CD4-positive, alpha-beta T cell treated with Interleukin-4 for 4 hours (primary cell): ENCODE results near the gene ZNF18.
"Not testable (repeated sequence)": the region's sequence is repeated elsewhere in the genome, so short reads cannot be mapped to it uniquely, and the experiment has no call there.

Source experiments
- DNase-seq: peaks from one replicate; pipeline ENCODE4 v3.0.0-alpha.2; 2020

The ZNF18 gene

DNA sequence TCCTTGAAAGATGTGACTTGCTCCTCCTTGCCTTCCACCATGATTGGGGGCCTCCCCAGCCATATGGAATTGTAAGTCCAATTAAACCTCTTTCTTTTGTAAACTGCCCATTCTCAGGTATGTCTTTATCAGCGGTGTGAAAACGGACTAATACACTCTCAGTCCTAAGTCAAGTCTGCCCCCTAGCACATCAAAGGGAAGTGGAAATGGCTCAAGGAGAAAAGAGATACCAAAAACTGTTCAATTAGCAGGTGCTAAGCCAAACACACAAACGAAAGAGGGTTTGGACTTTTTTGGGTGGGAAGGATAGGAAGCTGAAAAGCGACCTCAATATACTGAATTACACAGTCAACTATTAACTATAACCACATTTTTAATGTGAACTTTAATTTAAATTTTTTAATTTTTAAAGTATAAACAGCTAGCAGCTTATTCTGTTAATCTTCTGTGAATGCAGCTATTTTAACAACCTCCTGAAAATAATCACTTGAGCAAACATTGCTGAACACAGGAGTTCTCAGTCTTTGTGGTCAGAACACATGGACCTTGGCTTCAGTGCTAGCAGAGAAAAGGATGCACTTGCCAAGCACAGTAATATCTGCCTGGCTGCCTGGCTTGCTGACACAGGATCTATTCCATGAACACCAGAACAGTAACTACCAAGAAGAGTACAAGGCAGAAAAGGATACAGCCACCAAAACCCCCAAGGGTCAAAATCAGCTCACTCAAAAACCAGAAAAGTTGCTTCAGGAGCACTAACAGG lies 10.9 kb downstream of the ZNF18 start:
- DNase-seq: no peak

DNA sequence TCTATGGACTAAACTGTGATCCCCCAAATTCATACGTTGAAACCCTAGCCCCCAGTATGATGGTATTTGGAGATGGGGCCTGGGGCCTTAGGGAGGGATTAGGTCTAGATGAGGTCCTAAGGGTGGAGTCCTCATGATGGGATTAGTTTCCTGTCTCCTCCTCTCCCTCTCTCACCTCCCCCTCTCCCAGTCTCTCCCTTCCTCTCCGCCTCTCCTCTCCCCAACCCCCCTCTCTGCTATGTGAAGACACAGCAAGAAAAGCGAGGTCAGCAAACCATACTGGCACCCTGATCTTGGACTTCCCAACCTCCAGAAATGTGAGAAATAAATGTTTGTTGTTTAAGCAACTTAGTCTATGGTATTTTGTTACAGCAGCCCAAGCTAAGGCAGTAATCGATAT lies 15.4 kb downstream of the ZNF18 start:
- DNase-seq: no peak

DNA sequence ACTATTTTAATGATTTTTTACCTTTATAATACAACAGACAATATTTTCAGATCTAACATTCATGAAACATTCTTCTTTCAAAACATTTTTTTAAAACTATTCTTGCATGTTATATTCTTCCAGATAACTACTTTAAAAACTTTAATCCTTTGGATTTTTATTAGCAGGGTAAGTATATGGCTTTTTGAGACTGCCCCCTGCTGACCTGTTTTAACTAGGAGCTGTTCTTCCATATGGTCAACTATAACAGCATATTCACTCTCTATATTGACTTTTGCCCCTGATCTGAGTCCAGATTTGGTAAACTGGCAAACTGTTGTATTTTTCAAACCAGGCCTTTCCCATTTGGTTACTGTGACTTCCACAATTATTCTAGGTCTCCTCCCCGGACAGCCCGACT lies 16.5 kb downstream of the ZNF18 start:
- no peak for DNase-seq

DNA sequence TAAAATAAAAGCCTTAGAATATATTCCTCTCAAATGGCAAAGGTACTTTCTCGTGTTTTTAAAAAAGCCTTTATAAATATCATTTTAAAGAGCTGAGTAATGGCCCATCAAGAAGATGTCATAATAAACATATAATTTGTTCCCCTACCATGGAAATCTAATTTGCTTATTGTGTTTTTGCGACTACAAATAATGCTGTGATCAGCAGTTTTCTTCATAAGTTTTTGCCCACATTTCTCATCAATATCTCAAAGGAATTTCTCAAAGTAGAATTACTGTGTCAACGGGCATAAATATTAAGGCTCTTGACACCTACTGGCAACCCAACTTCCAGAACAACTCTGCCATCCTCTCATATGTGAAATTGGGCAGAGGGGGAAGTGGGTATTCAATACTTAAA lies 17.5 kb downstream of the ZNF18 start:
- DNase-seq: no peak

DNA sequence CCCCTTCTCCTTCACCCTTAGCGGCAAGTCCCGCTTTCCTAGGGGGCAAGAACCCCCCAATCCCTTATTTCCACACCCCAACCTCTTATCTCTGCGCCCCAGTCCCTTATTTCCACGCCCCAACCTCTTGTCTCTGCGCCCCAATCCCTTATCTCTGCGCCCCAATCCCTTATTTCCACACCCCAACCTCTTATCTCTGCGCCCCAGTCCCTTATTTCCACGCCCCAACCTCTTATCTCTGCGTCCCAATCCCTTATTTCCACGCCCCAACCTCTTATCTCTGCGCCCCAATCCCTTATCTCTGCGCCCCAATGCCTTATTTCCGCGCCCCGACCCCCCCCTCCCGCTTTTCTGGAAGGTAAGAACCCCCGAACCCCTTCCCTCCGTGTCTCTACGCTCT lies 24.5 kb downstream of the ZNF18 start:
- DNase-seq: not testable (repeated sequence)

DNA sequence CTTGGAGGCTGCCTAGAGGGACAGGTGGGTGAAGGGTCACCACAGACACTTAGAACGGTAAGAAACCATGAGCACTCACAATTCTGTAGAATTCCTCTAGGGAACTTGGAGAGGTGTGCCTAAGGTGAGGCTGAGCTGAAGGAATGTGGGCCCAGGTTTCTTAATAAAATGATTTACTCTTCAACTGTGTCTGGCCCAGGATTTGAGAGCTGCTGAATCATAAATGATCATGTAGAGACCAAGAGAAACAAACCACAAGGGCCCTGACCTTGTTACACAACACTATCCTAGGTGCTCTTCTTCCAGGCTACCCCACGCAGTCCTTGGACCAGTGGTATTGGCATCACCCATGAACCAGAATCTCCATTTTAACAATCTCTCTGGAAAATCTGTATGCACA lies 27.7 kb downstream of the ZNF18 start:
- no peak for DNase-seq

DNA sequence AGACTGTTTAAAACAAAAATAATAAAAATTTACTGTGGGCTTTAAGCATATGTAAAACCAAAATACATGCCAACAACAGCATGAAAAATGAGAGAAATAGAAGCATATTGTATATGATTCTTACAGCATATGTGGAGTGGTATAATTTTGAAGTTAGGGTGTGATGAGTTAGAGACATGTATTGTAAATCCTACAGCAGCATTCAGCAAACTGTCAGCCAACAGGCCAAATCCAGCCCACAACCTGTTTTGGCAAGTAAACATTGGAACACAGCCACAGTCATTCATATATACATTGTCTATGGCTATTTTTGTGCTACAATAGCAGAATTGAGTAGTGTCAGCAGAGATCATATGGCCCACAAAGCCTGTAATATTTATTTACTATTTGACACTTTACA lies 42.3 kb downstream of the ZNF18 start:
- DNase-seq: no peak

DNA sequence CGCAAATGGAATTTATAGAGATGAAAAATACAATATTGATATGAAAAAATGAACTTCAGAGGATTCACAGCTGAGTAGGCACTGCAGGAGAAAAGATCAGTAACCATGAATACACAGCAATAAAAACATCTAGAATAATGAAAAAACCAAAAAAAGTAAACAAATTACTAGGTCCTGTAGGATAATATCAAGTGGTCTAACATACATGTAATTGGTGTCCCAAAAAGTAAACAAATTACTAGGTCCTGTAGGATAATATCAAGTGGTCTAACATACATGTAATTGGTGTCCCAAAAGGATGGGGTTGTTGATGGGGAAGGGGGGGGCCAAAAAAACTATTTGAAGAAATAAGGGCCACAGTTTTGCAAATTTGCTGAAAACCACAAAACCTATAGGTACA lies 43.4 kb downstream of the ZNF18 start:
- DNase-seq: no peak

DNA sequence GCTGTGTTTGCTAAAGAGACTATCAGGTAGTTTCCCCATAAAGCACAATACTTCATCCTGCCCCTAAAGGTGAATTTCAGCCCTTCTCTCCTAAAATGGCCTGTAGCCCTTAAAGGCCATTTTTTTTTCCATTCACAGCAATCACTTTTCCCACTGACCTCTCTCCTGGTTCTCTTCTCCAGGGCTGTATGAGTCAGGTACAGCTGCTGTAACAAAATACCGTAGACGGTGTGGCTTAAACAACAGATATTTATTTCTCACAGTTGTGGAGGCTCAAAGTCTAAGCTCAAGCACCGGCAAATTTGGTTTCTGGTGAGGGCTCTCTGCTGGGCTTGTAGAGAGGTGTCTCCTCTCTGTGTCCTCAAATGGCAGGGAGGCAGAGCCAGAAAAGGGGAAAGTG lies 44.7 kb downstream of the ZNF18 start:
- no peak for DNase-seq

DNA sequence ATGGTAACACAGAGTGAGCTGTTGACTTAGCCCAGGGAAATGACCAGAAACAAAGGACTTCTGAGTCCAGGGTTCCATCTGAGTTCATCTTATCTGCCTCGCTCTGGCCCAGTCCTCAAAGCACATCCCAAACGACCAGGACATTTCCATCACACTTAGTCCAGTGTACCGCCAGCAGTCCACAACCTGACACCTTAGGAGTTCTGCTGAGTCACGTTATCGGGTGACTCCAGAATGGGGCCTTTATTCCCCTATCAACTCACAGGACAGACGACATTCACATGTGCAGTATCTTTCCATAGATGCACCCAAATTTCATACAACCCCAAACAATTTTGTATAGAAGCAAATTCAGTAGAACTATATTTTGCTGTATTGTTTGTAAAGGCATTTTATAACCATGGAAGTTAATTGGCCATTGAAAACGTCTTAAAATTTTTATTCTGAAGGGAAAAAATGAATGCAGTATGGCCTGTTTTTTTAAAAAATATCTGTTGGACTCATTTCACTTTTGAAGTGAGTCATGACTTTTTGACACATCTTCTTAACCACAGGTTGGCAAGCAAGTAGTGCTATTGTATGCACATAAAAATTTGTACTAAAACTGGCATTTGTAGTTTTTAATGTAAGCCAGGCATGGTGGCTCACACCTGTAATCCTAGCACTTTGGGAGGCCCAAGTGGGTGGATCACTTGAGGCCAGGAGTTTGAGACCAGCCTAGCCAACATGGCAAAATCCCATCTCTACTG lies 46.3 kb downstream of the ZNF18 start:
- no peak for DNase-seq

DNA sequence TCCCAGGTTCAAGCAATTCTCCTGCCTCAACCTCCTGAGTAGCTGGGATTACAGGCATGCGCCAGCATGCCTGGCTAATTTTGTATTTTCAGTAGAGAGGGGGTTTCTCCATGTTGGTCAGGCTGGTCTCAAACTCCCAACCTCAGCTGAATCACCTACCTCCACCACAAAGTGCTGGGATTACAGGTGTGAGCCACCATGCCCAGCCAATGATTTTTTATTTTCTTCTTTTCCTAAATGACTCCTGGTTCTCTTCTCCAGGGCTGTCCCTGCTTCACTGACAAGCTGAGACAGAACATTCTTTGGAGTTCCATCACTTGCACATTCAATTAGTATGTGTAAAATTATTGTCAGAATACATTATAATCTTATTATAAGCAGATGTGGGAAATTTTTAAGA lies 47.7 kb downstream of the ZNF18 start:
- DNase-seq: not testable (repeated sequence)

DNA sequence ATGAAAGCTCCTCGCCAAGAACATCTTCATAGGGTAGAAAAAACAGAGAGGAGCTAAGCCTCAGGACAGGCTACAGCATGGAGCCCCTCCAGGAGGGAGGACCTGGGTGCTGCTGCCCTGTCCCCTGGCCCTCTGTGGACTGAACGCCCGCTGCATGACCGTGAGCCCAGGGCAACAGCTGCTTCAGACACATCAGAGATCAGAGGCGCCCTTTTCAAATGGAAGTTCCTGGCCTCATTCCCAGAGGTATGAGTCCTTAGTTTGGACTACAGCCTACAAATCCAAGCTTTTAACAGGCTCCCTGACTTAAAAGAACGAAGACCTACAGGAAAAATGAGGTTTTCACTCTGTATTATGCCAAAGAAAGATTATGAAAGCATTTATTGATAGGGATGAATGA lies 48.5 kb downstream of the ZNF18 start:
- no peak for DNase-seq

DNA sequence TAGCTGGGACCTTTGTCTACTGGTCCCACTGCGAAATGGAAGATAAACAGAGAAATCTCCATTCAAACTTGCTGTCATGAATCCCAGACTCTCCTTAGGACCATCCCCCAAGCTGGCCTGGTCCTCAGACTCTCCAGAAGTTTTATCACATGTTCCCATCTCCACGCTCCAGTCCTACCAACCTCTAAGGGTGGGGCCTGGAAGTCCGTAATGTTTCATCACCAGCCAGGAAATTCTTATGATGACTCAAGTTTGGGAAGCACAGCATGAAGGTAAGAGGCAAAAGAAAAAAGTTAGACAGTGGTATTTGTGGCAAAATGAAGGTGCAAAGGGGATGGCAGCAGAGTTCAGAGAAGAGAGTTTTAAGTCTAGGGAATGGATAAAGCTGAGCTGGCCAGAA lies 52.7 kb downstream of the ZNF18 start:
- no peak for DNase-seq

DNA sequence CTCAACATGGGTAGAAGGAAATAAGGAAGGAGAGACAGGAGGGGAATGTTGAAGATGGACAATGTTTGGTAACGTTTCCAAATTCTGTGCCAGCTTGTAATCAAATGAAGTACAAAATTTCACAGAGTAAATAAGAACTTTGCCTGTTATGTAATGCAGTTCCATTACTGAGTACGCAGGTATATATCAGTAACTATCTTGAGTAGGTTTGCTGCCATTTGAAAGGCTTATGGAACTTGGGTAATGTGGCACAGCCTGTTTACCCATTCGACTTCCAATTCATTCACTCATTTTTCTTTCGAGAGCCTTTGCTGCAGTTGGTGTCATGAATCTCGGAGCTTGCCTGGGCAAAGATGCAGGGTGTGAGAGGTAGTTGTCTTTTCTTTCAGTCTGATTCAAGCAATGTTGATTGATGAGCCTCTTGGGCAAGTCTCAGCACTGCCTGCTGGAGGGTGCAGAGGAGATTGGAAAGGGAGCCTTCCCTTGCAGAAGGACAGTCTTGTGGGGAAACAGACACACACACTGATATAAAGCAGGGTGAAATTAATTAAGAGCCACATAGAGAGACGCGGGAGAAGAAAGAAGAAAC lies 53.4 kb downstream of the ZNF18 start:
- DNase-seq: no peak

DNA sequence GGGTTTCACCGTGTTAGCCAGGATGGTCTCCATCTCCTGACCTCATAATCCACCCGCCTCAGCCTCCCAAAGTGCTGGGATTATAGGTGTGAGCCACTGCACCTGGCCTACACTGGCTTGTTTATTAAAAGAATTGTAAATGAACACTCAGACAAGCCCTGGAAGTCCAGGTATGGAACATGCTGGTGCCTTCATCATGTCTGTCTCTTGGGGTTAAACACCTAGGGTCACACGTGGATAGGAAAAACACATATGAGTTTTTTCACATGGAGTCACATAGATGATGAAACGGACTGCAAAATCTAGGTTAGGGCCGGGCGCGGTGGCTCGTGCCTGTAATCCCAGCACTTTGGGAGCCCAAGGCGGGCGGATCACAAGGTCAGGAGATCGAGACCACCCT lies 54.2 kb downstream of the ZNF18 start:
- not testable (repeated sequence) for DNase-seq

DNA sequence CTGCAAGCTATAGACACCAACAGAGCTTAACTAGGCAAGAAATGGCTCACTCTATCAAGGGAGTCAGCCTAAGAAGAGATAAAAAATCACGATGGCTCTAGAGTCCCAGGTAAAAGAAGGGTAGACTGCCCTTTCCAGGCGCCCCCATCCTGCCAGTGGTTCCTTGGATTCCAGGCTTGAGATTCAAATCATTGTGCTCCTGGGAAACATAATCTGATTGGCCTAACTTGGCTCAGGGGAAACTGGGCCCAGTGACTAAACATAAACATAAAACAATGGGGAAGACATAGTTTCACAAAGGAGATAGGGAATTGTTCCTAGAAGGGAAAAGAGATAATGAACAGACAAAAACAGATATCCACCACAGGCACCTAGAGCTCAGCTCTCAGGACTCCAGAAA lies 56.4 kb downstream of the ZNF18 start:
- DNase-seq: no peak

DNA sequence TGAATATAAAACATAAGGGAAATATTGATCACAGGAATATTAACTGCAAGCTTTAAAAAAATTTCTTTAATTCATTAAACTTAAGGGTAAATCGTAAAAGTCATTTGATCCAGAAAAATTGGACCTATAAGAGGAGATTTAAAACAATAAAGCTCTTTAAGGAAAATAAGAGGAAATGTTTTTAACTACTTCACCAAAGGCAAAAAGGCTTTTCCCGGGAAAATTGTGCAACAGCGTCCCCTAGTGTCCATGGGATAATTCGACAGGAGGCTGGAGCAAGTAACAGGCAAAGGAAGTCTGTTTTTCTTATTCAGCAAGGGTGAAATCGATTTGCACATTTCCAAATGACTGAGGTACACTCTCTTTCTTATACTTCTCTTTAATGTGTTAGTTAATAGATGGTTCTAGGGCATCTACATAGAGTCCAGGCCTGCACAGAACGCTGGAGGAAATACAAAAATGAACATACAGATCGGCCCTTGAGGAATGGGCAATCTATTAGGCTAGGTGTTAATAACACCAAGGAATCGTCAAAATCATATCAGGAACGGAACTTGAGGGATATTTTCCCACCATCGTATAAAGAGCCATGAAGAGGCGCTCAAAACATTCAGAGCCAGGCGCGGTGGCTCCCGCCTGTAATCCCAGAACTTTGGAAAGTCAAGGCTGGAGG lies 61.4 kb downstream of the ZNF18 start:
- peak; percentile 4 for DNase-seq

DNA sequence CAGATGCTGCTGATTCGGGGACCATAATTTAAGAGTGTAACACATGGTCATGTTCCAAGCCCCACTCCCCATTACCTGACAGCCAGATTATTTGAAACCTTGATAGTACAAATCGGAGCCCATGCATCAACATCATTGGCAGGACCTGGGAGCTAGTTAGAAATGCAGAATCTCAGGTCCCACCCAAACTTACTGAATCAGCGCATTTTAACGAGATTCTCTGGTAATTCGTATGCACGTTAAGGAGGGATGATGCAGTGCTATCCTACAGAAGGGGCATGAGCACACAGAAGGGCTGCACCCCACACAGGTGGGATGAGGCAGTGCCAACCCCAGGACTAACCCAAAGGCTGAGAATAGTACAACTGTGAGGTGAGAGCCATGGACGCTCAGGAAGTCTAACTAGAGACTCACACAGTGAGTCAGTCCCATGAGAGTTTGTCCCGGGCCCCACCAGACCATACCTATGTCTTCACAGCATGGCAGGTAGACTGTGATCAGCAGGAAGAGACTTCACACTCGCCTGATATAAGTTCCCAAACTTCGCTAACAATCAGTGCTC lies 64.9 kb downstream of the ZNF18 start:
- DNase-seq: no peak

DNA sequence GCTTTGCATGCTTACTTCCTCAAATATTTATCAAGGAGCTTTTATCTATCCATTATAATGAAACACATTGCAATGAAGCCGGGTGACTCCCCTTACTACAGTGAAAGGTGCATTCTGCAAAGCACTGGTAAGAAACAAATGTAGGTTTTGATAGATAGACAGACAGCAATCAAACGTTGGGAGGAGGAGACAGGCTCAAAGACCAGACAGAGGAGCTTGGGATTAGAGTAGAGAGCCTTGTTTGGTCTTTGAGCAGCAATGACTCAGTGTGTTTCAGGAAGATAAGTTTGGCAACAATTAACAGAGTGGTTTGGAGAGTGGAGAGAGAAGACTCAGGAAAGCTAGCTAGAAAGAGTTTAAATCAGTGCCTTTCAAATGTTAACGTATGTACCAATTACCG lies 68.8 kb downstream of the ZNF18 start:
- no peak for DNase-seq
